HepG2 (cell line): ENCODE data around the gene GPR183. TPM values are rescaled to one million over a fixed set of nuclear protein-coding genes. Genes with fewer than 3 reads are reported as not detected.

Source experiments
- ATAC-seq: fragments of 200-7000 bp; cut with Tn5 transposase; 3 replicates; pipeline ENCODE4 v1.9.1; 2020; ENCODE audit warnings: mild to moderate bottlenecking, moderate library complexity
- BruUV-seq: library from RNA; stranded (reverse); fragments of 400-500 nt; replicated peaks from 2 replicates; lab custom pipeline; 2021; lab: Mats Ljungman, UMichigan
- CTCF ChIA-PET: fragments of 300-600 bp; formaldehyde crosslinking; extraction: SDS; loops from one replicate; lab custom pipeline; 2021; ENCODE audit warnings: low total read pairs, inconsistent platforms, low intra/inter-chr PET ratio; lab: Yijun Ruan, JAX
- POLR2A ChIA-PET: fragments of 350-600 bp; sonication (Branson Sonifier 250); formaldehyde crosslinking; loops from one replicate; lab custom pipeline; 2020; ENCODE audit warnings: antibody characterized with exemption, inconsistent platforms; lab: Yijun Ruan, JAX
- DNase-seq: peaks from one replicate; pipeline ENCODE4 v3.0.0-alpha.2; 2015; ENCODE audit warnings: low spot score
- FAIRE-seq: peaks from 3 replicates; lab custom pipeline; 2011; peaks lifted over from hg19 to GRCh38; lab: Jason Lieb, UNC
- H2AFZ ChIP-seq: one replicate; pipeline ENCODE4 v1.6.1; 2011; ENCODE audit warnings: low read length, inconsistent platforms
- H3K27ac ChIP-seq: fragments of 300-600 bp; 3 replicates; pipeline ENCODE4 v1.8.0; 2011; ENCODE audit warnings: mixed run types, mild to moderate bottlenecking, mixed read lengths, low read length, inconsistent platforms; ENCODE audit not compliant: insufficient read depth; ENCODE audit errors: extremely low read length
- H3K27me3 ChIP-seq, 2 experiments: fragments of 200-600 bp in 1 of 2; 2 replicates in 1 of 2; 3 replicates in 1 of 2; pipeline versions ENCODE4 v1.6.0 to v1.8.0; 2011; ENCODE audit warnings: low read length in 2 of 2, mild to moderate bottlenecking in 2 of 2, moderate library complexity in 2 of 2, inconsistent platforms in 1 of 2; ENCODE audit not compliant: insufficient read depth in 2 of 2, control insufficient read depth in 1 of 2
- H3K36me3 ChIP-seq, 2 experiments: fragments of 200-600 bp in 1 of 2; replicated peaks in 1 of 2; 2 replicates in 1 of 2; 3 replicates in 1 of 2; pipeline versions ENCODE4 v1.5.1 to v1.8.0; 2011; ENCODE audit warnings: low read length in 2 of 2, inconsistent platforms in 1 of 2; ENCODE audit not compliant: insufficient read depth in 2 of 2, control insufficient read depth in 1 of 2
- H3K4me1 ChIP-seq: 2 replicates; pipeline ENCODE4 v1.5.1; 2012; ENCODE audit warnings: low read length, inconsistent platforms; ENCODE audit not compliant: insufficient read depth
- H3K4me2 ChIP-seq: 2 replicates; pipeline ENCODE4 v1.6.0; 2011; ENCODE audit warnings: low read depth, low read length, inconsistent platforms
- H3K4me3 ChIP-seq, 3 experiments: fragments of 200-600 bp in 1 of 3; sonication (generic), shearing (Covaris generic) in 1 of 3; replicated peaks in 1 of 3; 2 replicates each; pipeline ENCODE4 v1.5.1; 2011 to 2016; ENCODE audit warnings: low read length in 3 of 3, inconsistent platforms in 2 of 3, low read depth in 2 of 3, mild to moderate bottlenecking in 2 of 3, control low read depth in 1 of 3, mixed read lengths in 1 of 3; ENCODE audit not compliant: insufficient read depth in 1 of 3
- H3K79me2 ChIP-seq: one replicate; pipeline ENCODE4 v1.6.1; 2011; ENCODE audit warnings: low read length, inconsistent platforms; ENCODE audit not compliant: insufficient read depth
- H3K9ac ChIP-seq: 2 replicates; pipeline ENCODE4 v1.6.0; 2011; ENCODE audit warnings: mild to moderate bottlenecking, low read depth, low read length, inconsistent platforms; ENCODE audit not compliant: insufficient read depth
- H3K9me3 ChIP-seq: 2 replicates; pipeline ENCODE4 v1.5.1; 2012; ENCODE audit warnings: mild to moderate bottlenecking, low read length
- H4K20me1 ChIP-seq: 2 replicates; pipeline ENCODE4 v1.6.0; 2011; ENCODE audit warnings: inconsistent platforms, mild to moderate bottlenecking, low read length, moderate library complexity; ENCODE audit not compliant: insufficient read depth
- HOXA5 ChIP-seq: sonication (generic); formaldehyde crosslinking; IDR thresholded peaks from 2 replicates; pipeline ENCODE4 v1.4.0; 2020; ENCODE audit warnings: missing genetic modification reagents
- KDM5A ChIP-seq: fragments of 200-600 bp; sonication (generic); IDR thresholded peaks from 2 replicates; pipeline ENCODE4 v1.7.0; 2018; ENCODE audit warnings: antibody characterized with exemption, mild to moderate bottlenecking, low read length, borderline replicate concordance
- KLF9 ChIP-seq: IDR thresholded peaks from 2 replicates; pipeline ENCODE4 v1.6.1; 2016; ENCODE audit warnings: low read depth
- NONO ChIP-seq, 2 experiments: fragments of 450-650 bp in 1 of 2; sonication (generic) in 1 of 2; formaldehyde crosslinking in 1 of 2; IDR thresholded peaks in 1 of 2; conservative IDR thresholded peaks in 1 of 2; 2 replicates each; pipeline versions ENCODE4 v1.6.1 to v1.8.0; 2017 to 2022; ENCODE audit warnings: mild to moderate bottlenecking in 1 of 2, missing genetic modification reagents in 1 of 2, moderate library complexity in 1 of 2
- SRY ChIP-seq: sonication (generic); formaldehyde crosslinking; IDR thresholded peaks from 2 replicates; pipeline ENCODE4 v1.8.0; 2022; ENCODE audit warnings: mild to moderate bottlenecking, missing genetic modification reagents
- ZNF225 ChIP-seq: sonication (generic); formaldehyde crosslinking; IDR thresholded peaks from 2 replicates; pipeline ENCODE4 v1.4.0; 2020; ENCODE audit warnings: mild to moderate bottlenecking, missing genetic modification reagents
- ZNF253 ChIP-seq: sonication (generic); formaldehyde crosslinking; IDR thresholded peaks from 2 replicates; pipeline ENCODE4 v1.8.0; 2022; ENCODE audit warnings: mild to moderate bottlenecking, missing genetic modification reagents, borderline replicate concordance
- WGBS: methylation state at CpG from one replicate; pipeline ENCODE4 v1.1.6; 2017; ENCODE audit warnings: low lambda C conversion rate; 5-methylcytosine and 5-hydroxymethylcytosine counted together
- in situ Hi-C: cut with HindIII; loops from 2 replicates; pipeline ENCODE4 v1.10.0; 2017; ENCODE audit warnings: low pct_unique_long_range_greater_than_20kb; ENCODE audit not compliant: extremely low pct_ligation_motif_present
- intact Hi-C: fragments of 100-400 bp; cut with micrococcal nuclease; formaldehyde crosslinking; loops from one replicate; pipeline ENCODE4 v1.10.0; 2022; ENCODE audit not compliant: unreplicated experiment
- polyA plus RNA-seq, 8 experiments: library from polyadenylated mRNA; depleted of rRNA in 3 of 8; stranded (reverse) in 7 of 8; unstranded in 1 of 8; fragments of >200 nt; fragmentation: Illumina TruSeq in 4 of 8; extraction: Trizol in 4 of 8; gene quantifications; 2 replicates each; pipeline versions ENCODE4 v1.2.1 to v1.2.3, GENCODE V29; 2011 to 2016; ENCODE audit warnings: low read depth in 4 of 8, missing spikeins in 1 of 8, mixed read lengths in 1 of 8; ENCODE audit not compliant: insufficient read depth in 1 of 8
- total RNA-seq, 5 experiments: library from RNA; depleted of rRNA; stranded (reverse); fragments of >200 nt; fragmentation: Illumina TruSeq; extraction: Trizol; gene quantifications; 2 replicates each; pipeline ENCODE4 v1.2.3, GENCODE V29; 2016; ENCODE audit warnings: low read depth in 1 of 5
- TF ChIP-seq, protein P1 (sequence below): IDR thresholded peaks from 2 replicates; pipeline ENCODE4 v1.6.1; 2016; ENCODE audit warnings: missing compliant biosample characterization, missing genetic modification reagents, borderline replicate concordance

GPR183 gene
- total and polyA plus RNA-seq, 2 of the 13 experiments (the other 11 are each of a cell fraction or from before 2014, with no cell fraction given), result not detected

DNA sequence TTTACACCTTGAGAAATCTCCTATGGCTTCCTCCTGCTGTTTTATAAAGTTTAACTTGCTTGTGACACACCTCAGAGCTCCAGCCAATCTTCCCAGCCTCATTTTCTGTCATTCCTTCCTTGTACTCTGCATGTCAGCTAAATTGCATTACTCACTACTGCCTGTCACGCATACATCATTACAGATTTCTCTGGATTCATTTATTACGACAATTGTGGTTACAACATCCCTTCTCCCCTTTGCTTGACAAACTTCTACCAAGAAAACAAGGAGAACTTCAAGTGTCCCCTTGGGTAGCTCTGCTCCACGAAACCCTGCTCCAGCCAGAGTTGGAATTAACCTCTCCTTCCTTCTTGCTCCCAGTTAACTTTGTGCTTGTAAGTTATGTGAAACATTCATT lies 27.0 kb downstream of the GPR183 start (continued):
- TF ChIP-seq, protein P1, sequence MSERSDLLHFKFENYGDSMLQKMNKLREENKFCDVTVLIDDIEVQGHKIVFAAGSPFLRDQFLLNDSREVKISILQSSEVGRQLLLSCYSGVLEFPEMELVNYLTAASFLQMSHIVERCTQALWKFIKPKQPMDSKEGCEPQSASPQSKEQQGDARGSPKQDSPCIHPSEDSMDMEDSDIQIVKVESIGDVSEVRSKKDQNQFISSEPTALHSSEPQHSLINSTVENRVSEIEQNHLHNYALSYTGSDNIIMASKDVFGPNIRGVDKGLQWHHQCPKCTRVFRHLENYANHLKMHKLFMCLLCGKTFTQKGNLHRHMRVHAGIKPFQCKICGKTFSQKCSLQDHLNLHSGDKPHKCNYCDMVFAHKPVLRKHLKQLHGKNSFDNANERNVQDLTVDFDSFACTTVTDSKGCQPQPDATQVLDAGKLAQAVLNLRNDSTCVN (CRISPR knock-in tag), result no peak
- TF ChIP-seq ZNF225 (CRISPR knock-in tag) (no peak), KLF9 (CRISPR knock-in tag) (no peak), NONO (IDR thresholded peaks at IDR 0.05) (no peak), NONO (CRISPR knock-in tag; conservative IDR thresholded peaks at IDR 0.05) (no peak), KDM5A (no peak), HOXA5 (CRISPR knock-in tag) (no peak)
- TF ChIP-seq, all 625 proteins: peak for 0

DNA sequence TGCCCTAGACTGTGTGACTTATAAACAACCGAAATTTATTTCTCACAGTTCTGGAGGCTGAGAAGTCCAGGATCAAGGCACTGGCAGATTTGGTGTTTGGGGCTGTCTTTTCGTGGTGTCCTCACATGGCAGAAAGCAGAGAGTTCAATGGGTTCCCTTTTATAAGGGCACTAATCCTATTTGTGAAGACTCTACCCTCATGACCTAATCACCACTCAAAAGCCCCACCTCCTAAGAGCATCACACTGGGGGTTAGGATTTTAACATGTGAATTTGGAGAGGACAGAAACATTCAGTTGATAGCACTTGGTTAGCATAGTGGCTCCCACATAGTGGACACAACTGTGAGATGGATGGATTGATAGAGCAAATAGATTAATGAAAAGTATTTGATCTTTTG lies 27.6 kb downstream of the GPR183 start:
- peaks cover 3% of the 10 kb centered on the region; the same call in 1 of the 2 replicates for H4K20me1 ChIP-seq
- no peak overlapping the region for H3K4me3 ChIP-seq
- H2AFZ ChIP-seq, result no peak overlapping the region
- no peak for TF ChIP-seq ZNF253 (CRISPR knock-in tag)
- no peak for TF ChIP-seq SRY (CRISPR knock-in tag)
- in situ Hi-C loops, result no loop called here
- peaks cover 2% of the 10 kb centered on the region; the same call in 1 of the 2 replicates for H3K4me1 ChIP-seq
- DNase-seq, result no peak
- ChIA-PET POLR2A (no interaction called here), CTCF (no interaction called here)
- no peaks in the 10 kb centered on the region for H3K9me3 ChIP-seq
- H3K36me3 ChIP-seq, result peaks cover 3 to 17% of the 10 kb centered on the region in 2 experiments; a peak in 4 of 5 replicates
- intact Hi-C loops, result no loop called here
- H3K79me2 ChIP-seq, result no peaks in the 10 kb centered on the region
- 92% methylated on average over 2 of the region's 2 CpGs for WGBS
- no TSS peak for BruUV-seq
- no peak for FAIRE-seq
- H3K4me2 ChIP-seq, result no peak overlapping the region
- H3K9ac ChIP-seq, result no peak overlapping the region
- H3K27me3 ChIP-seq, result no peaks in the 10 kb centered on the region
- no peak for ATAC-seq
- H3K27ac ChIP-seq, result no peak overlapping the region
